NK-92 treated with Interleukin-12 subunit alpha and Interleukin-12 subunit beta, amount 100 ng/mL, for 24 hours (cell line): ENCODE measurements around the gene TNFSF11.

Experiments used
- DNase-seq: peaks from one replicate; lab custom pipeline; 2025; lab: John Stamatoyannopoulos, UW

Gene TNFSF11

DNA sequence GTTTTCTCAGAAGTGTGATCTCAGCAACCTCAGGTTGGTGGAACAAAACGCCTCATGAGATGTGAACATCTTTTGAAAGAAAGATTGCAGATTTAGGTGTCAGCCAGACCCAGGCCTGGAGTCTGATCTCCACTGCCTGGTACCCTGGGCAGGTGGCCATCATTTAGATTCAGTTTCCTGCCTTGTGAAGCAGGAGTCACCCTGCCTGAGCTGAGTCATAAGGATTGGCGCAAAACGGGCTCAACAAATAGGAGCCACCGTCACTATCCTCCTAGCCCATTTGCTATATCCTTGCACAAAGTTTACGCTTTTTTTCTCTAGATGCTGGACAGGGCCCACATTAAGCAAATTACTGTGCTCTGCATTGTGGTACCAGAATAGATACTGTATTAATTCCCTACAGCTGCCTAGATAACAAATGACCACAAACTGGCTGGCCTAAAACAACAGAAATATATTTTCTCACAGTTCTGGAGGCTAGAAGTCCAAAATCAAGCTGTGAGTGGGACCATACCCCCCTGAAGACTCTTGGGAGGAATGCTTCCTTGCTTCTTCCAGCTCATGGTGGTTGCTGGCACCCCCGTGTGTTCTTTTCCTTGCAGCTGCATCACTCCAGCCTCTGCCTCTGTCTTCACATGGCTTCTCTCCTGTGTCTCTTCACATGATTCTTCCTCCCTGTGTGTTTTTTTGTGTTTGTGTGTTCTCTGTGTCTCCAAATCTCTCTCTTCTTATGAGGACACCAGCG, 38.2 kb downstream of the TNFSF11 start:
- no peak for DNase-seq

DNA sequence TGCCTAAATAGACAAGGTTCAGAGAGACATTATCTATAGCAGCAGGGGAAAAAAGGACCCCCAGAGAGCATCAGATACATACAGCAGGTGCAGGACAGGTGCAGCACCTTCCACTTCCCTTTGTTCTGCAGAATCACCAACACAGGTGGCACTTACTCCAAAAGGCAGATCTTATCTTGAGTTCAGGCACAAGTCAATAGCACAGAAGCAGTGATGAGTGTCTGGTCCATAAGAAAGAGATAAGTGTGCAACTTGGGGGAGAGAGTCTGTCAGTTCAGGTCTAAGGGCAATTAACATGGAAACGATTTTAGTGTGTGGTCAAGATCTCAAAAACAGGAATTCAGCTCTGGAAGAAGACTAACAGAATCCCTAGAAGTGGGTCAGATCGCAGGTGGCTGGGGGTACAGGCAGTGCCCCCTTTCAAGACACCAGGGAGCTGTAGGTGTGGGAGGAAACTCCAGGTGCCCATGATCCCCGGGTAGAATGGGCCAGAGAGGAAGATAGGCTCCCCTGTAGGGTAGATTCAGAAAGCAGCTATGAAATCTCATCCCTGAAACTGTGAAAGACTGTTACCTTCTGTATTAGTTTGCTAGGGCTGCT, 40.6 kb downstream of the TNFSF11 start:
- no peak for DNase-seq

DNA sequence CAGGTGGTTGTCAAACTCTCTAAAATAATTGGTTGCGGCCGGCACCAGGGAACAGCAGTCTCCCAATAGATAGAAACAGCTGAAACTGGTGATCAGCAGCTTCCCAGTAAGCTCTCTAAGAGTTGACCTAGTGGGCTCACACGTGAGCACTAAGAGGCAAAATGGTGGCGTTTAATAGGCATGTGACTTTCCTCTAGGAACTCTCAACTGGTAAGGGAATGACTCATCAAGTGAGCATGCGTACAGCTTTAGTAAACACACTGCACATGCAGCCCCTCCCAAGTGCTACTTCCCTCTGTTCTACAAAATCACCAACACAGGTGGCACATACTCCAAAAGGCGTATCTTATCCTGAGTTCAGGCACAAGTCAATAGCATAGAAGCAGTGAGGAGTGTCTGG, 41.7 kb downstream of the TNFSF11 start:
- no peak for DNase-seq

DNA sequence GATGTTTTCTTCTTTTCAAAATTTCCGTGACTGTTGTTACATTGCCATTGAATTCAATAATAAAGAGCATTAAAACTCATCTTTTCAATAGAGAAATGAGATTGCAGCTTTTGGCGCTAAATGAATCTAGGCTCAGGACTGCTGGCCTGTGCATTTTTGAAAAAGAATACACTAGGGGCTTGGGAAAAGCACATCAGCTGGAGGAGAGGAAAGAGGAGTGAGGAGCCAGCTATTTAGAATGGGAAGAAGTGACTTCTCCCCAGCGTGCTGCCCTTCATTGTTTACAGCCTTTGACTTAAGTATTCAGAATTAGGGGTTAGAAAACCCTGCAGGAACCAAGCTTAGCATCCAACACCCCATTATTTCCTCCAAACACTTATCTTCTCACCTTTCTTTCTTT, 43.3 kb downstream of the TNFSF11 start:
- no peak for DNase-seq

DNA sequence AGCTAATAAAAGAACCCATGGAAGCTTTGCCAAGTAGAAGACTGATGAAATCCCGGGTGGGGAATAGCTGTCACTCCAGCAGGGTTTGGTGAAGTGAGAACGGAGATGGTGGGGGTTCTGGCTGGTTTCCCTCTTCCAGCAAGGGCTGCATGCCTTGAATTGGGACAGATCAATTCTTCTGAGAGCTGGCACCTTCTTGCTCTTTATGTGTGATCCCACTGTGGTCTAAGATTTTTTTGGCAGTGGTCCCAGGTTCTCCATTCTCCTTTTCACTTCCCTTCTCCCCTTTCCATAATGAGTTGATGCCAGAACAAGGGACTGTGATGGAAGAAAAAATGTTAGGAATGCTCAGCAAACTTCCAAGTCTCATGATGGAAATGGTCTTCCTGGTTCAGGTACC, 50.0 kb downstream of the TNFSF11 start:
- no peak for DNase-seq

DNA sequence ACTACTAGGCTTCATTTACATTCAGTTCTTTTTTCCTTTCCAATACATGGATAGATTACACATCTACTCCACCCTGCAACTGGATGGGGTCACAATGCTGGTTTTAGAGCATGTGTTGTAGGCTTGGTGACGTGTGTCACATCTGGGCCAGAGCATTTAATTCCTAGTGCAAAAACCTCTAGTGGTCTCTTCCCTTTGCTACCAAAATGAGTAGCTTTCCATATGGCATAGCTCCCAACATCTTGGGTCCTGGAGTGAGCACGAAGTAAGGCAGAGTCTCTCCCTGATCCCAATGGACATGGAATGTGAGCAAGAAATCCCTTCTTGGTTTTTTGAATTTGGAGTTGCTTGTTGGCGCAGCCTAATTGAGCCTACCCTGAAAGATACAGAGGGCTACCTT, 51.7 kb downstream of the TNFSF11 start:
- no peak for DNase-seq

DNA sequence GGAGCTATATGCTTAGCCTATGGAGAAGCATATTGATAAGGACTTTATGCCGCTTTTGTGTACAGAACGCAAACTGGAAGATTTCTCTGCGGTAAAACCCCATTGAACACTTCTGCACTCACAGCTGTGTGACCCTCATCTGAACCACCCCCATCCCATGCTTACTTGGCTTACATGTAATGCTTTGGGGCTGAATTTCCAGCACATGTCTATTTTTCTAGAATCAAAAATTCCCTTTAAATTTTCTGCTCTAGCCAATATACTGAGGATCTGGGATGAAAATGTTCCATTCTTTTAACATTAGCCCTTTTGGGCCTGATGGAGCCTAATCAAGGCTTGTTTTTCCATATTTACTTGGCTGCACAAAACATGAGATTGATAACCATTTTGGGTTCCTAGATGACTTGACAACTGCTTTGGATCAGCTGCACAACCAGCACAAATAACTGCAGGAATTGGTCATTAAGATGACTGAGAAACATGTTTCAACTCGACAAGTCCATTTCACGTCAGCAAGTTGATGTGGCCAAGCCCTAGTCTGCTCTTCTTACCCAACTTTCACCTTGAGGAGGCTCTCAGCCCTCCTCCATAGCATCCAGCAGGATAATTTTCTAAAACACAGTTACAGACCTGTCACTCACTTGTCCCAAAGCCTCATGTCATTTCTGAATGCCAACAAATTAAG, 52.4 kb downstream of the TNFSF11 start:
- DNase-seq, result no peak

DNA sequence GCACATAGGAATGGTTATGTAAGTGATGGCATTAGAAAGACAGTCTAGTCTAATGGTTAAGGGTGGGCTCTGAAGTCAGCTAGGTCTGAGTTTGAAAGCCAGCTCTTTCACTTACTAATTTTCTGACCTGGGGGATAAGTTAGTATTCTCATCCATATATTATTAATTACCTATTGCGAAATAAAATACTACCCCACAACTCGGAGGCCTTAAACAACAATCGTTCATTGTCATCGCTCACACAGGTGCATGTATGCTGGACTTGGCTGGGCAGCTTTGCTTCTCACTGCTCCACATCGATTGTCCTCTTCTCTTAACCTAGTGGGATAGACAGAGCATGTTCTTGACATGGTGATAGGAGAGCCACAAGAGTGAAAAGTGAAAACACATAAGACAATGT, 54.7 kb downstream of the TNFSF11 start:
- DNase-seq, result no peak

DNA sequence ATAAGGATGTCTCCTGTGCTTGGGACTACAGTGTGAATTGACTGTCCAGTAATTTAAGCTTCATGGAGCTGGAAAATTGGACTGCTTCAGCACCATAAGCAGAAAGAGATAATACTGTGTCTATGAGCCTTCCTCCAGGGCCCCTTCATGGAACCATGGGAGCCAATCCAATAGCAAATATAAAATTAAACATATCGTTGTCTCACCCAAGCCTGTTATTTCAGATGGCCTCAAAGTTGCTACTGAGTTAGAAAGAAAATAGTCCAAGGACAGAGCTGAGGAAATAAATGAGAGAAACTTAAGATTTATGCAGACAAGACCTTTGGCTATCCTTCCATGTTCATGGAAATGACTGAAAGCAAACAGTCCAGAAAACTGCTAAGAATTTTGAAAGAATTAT, 57.2 kb downstream of the TNFSF11 start:
- DNase-seq, result no peak

DNA sequence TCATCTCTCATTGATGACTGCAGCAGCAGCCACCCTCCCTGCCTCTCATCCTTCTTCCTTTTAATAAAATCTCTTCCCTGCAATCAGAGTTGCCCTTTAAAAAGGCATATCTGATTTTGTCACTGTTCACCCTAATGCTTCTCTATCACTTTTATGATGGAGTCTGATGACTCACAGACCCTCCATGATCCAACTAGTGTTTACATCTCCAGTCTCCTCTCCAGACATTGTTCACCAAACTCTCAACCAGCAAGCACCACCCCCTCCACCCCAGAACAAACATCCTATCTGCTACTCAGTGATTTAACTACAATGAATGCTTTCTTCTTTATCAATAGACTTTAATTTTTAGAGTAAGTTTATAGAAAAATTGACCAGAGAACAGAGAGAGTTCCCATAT, 59.5 kb downstream of the TNFSF11 start:
- no peak for DNase-seq

DNA sequence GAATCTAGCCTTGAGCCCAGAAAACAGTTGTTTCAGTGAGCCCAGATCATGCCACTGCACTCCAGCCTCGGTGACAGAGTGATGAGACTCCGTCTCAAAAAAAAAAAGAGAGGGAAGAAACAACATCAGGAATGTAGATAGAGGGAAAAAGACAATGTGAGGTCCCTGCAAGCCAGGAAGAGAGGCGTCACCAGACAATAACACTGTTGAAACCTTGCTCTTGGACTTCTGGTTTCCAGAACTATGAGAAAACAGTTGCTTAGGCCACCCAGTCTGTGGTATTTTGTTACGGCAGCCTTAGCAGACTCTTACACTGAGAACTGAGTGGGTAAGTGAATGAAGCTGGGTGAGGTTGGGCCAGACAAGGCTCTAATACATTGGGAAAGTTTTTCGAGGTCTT, 64.1 kb downstream of the TNFSF11 start:
- DNase-seq, result no peak

DNA sequence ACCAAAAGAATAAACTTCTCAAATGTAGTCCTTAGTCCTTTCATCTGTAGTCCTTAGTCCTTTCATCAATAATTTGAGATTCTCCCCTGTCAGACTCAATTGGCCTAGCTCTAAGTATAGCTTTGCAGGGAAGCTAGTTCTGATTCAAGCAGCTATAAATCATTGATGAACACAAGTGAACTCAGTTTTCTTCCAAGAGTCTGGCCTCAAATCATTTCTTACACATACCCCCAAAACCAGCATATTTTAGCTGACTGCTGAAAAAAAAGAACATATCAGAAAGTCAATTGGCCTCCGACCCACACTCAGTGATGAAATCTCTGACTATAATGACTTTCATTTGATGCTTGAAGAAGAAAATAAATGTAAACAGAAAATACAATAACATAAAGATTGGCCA, 64.9 kb downstream of the TNFSF11 start:
- DNase-seq, result no peak

DNA sequence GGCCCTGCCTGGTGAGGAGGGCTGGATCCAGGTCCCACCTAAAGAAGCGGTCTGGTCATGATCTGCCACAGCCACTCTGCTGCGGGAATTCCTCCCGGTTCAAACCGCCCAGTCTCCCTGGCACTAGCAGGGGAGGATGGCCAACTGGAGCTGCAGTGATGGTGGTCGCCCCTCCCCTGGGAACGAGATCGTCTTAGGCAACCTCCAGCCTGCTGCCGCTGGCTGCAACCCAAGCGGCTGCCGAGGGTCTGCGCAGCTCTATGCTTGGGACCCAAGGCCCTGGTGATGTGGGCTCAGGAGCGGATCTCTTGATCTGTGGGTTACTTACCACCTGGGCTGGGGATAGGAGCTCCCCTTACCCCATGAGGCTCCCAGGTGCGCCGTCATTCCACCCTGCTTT, 69.1 kb downstream of the TNFSF11 start:
- DNase-seq, result no peak

DNA sequence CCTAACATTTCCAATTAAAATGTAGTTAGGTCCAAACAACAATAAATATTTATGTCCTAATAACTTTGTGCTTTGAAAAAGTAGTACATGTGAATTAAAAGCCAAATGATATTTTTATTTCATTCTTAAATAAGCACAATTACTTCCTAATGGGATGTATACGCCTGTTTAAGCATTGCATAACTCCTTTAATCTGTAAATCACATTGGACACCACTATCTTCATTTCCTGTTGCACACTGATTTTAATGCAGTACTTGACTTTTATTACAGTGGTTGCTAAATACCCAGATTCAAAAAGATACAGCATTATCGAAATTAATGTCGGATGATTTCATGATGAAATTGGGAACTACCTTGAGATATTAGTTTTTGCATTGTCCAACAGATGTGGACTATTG, 70.9 kb downstream of the TNFSF11 start:
- no peak for DNase-seq

DNA sequence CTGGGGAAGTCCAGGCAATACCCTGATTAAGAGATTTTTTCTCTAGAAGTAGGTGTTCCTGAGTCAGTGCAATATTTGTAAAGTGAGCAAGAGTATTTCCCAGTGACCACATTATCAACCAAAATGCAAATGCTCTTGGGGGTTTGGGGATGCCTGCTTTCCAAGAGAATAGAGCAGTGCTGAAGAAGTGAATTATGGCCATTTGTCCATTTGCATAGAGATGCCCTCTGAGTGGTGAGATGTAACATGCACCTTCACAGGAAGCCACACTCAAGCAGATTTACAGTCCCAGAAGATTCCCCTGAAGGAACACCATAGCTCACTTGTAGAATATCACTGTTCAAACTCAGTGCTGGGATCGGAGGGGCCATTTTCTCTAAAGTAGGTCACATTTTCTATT, 71.8 kb downstream of the TNFSF11 start:
- DNase-seq, result no peak

DNA sequence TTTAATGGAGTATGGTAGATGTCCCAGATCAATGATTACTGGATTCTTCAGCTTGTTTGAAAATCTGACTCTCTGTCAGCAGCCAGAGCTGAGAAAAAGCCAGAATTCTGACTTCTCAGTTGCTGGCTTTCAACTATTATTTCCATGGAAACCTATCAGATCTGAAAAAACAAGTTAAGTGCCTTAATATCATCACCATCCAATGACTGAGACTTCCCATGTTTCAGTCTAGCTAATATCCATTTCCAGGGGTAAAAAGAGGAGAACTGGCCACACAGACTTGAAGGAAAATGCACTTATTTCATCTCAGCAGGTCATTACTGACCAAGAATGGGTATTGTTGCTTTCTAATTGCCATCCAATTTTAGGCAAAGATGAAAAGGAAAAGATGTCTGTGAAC, 75.2 kb downstream of the TNFSF11 start:
- no peak for DNase-seq

DNA sequence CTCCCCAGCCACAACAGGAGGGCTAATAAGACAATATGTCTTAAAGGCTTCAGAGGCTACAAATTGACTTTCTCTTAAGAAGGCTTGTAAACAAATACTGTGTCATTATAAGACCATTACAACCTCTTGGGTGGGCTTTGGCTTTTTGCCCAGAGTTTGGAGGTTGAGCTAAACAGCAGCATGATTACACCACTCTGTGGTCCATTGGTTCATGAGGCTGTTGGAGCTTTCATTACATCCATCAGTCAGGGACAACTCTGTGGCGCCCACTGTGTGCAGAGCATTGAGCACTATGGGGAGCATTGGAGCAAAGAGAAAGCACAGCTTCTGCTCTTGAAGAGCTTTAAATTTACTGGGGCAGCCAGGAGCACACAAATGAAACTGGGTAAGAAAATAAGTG, 75.9 kb downstream of the TNFSF11 start:
- DNase-seq, result no peak

DNA sequence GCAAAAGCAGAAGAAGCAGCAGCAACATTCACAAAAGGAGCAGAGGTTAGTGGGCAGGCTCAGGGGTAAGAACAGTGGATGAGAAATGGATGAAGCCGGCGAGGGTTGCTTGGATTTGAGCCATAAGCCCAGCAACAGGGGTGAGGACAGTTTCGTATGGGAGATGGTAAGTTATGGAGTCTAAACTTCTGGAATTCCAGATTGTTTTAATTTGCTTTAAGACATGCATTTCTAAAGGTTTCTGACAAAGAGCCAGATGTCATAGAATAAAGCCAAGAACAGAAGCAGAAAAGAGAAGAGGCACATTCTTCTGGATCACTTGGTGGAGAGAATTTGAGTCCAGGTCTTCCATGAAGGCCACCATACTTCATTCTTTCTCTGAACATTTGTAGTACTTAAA, 76.6 kb downstream of the TNFSF11 start:
- no peak for DNase-seq

DNA sequence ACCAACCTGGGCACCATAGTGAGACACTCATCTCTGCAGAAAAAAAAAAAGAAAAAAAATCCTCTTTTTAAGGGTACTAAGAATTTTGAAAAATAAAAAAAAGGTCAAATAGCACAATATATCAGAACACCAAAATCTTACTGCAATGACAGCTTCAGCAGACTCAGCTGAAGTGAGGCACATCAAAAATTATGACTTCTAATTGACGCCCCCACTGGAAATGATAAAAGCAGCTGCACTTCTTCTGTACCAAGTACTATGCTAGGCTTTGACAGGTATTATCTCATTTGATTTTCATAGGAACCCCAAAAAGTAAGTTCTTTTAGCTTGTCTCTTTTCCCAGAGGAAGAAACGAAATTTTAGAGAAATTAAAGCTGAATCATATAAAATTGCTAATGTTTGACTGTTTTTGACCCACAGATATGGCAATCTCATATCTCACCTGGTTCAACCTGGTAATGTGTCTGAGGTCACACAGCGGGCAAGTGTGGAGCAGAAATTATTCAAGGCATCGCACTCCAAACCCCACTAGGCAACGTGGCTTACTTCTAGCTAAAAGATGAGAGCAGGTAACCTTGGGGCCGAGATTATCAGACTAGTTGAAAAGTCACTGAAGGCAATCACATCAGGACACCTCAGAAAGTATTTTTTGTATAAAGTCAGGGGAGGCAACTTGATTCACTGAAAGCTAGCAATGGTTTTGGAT, 78.1 kb downstream of the TNFSF11 start:
- no peak for DNase-seq

DNA sequence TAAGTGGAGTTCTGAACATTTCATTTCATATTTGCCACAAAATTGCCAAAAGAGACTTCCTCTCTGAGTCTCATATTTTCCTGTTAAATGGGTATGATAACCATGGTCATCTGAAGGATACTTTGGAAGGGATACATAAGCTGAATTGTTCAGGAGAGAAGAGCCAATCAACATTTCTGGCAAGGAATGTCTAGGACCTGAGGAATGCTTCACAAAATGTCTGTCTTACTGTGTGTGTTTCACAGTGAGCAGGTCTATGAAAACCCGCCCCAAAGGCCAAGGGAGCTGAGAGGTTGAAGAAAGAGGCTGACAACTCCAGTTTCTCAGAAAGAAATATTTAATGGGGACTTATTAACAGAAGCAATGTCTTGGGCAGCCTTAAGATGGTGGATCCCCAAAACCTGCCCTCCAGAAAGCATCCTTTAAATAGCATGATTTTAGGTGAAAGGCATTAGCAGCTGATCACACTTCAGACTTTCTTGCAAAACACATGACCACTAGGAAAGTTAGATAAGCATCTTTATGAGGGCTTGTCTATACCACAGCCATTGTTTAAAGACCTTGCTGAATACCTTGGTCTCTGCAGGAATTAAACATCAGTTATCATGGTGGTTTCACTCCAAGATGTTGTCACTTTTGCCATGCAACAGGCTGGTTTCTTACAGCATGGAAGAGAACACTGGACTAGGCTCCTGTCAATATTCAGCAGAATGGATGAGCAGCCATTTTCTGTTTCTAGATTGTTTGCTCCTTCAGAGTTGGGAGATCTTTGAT, 78.9 kb downstream of the TNFSF11 start:
- DNase-seq, result no peak

DNA sequence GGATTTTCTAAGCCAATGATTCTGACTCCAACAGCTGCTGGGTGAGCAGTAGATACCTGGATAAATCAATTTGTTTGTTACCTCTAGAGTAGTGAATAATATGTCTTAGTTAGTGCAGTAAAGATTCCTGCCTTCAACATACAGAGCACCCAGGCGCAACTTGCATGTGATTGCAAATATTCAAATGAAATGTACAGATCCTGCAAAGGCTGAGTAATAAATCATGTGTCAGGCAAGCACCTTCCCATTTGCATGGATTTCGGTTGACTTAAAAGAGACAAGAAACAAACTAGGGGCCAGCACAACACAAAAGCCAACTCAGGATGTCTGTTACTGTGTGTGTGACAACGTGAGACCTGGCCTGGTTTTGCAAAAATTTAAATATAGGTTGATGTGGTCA, 79.7 kb downstream of the TNFSF11 start:
- no peak for DNase-seq

DNA sequence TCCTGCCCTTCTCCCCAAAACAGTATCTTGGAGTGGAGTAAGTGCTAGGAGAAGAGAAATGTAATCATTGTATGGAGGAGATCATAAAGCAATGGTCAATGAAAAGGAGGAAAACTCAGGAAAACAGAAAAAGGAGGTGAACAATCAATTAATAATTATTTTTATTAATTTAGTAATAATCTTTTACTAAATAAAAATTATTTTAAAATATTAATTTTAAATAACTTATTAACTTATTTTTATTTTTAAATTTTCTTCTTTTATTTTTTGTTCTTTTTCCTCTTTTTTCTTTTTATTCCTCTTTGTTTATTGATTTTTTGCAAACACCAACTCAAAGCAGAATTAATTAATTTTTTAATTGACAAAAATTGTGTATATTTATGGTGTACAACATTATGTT, 80.3 kb downstream of the TNFSF11 start:
- DNase-seq, result no peak
